ENCODE measurements around the gene SUN1. TPM values are rescaled to one million over a fixed set of nuclear protein-coding genes. Genes with fewer than 3 reads are reported as not detected.

Gene SUN1
- total and polyA plus RNA-seq, 4 donors: 24.8 to 162 (median 40.1) TPM

GRCh38 chr7:834277-834676, 2.0 kb downstream of the SUN1 start:
- no peak overlapping the region for H3K4me3 ChIP-seq (ENCODE audit: low read depth in 1 of 3, low read length in 3 of 3)
- H3K36me3 ChIP-seq (ENCODE audit: control insufficient read depth in 4 of 4, insufficient read depth in 3 of 4, low read depth in 1 of 4, low read length in 3 of 4): peaks cover 4 to 14% (median 7%) of the 10 kb centered on the region in 4 donors
- no peak overlapping the region for H3K27ac ChIP-seq (ENCODE audit: low read depth in 1 of 2, low read length in 2 of 2)
- no peaks in the 10 kb centered on the region for H3K9me3 ChIP-seq (ENCODE audit: control insufficient read depth in 4 of 4, low read length in 3 of 4)
- TF ChIP-seq, protein P1, sequence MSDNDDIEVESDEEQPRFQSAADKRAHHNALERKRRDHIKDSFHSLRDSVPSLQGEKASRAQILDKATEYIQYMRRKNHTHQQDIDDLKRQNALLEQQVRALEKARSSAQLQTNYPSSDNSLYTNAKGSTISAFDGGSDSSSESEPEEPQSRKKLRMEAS (IDR thresholded peaks at IDR 0.05): no peak
- no peak for TF ChIP-seq YY1 (IDR thresholded peaks at IDR 0.05)
- no peak for TF ChIP-seq JUND (IDR thresholded peaks at IDR 0.05)
- no peak for TF ChIP-seq SP1 (IDR thresholded peaks at IDR 0.05)
- TF ChIP-seq REST (IDR thresholded peaks at IDR 0.05): no peak
- TF ChIP-seq, protein P2, sequence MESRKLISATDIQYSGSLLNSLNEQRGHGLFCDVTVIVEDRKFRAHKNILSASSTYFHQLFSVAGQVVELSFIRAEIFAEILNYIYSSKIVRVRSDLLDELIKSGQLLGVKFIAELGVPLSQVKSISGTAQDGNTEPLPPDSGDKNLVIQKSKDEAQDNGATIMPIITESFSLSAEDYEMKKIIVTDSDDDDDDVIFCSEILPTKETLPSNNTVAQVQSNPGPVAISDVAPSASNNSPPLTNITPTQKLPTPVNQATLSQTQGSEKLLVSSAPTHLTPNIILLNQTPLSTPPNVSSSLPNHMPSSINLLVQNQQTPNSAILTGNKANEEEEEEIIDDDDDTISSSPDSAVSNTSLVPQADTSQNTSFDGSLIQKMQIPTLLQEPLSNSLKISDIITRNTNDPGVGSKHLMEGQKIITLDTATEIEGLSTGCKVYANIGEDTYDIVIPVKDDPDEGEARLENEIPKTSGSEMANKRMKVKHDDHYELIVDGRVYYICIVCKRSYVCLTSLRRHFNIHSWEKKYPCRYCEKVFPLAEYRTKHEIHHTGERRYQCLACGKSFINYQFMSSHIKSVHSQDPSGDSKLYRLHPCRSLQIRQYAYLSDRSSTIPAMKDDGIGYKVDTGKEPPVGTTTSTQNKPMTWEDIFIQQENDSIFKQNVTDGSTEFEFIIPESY (IDR thresholded peaks at IDR 0.05): no peak
- no peak for TF ChIP-seq FOXA1 (IDR thresholded peaks at IDR 0.05)
- no peak for TF ChIP-seq GABPA (IDR thresholded peaks at IDR 0.05 in 1 of 2, conservative IDR thresholded peaks at IDR 0.05 in 1 of 2)
- no peak for TF ChIP-seq TAF1 (conservative IDR thresholded peaks at IDR 0.05)
- TF ChIP-seq ATF3 (IDR thresholded peaks at IDR 0.05): no peak
- no peak for TF ChIP-seq HNF4A (conservative IDR thresholded peaks at IDR 0.05)
- TF ChIP-seq EGR1 (IDR thresholded peaks at IDR 0.05; ENCODE audit: low read depth in 2 of 2): no peak
- peaks cover 0 to 12% (median 0%) of the 10 kb centered on the region in 4 donors for H3K4me1 ChIP-seq (ENCODE audit: control insufficient read depth in 4 of 4, insufficient read depth in 4 of 4, low read length in 3 of 4)
- 96% methylated on average over 12 of the region's 12 CpGs for WGBS
- no peak for DNase-seq (ENCODE audit: low spot score)
- H3K27me3 ChIP-seq (ENCODE audit: control insufficient read depth in 4 of 4, insufficient read depth in 4 of 4, low read length in 3 of 4): no peaks in the 10 kb centered on the region
- no peak overlapping the region for H3K9ac ChIP-seq (ENCODE audit: low read depth in 1 of 2, low read length in 2 of 2)

DNA sequence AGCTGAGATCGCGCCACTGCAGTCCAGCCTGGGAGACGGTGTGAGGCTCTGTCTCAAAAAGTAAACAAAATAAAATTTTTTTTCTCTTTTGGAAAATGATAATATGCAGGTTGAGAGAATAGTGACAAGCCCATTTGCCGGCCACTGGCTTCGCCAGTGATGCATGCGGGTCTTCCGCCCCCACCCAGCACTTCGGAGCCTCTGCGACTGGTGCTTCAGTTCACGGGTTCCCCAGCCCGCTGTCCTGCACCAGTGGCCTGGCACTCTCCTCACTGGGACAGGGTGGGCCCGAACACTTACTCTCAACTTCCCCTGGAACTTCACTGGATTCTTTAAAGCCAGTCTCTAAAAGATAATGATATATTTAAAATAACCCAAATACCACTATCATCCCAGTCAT, 2.7 kb downstream of the SUN1 start:
- DNase-seq (ENCODE audit: low spot score): no peak
- no peak overlapping the region for H3K27ac ChIP-seq (ENCODE audit: low read depth in 1 of 2, low read length in 2 of 2)
- H3K9ac ChIP-seq (ENCODE audit: low read depth in 1 of 2, low read length in 2 of 2): no peak overlapping the region
- H3K36me3 ChIP-seq (ENCODE audit: control insufficient read depth in 4 of 4, insufficient read depth in 3 of 4, low read depth in 1 of 4, low read length in 3 of 4): peaks cover 4 to 14% (median 9%) of the 10 kb centered on the region in 4 donors
- 97% methylated on average over 12 of the region's 12 CpGs for WGBS
- H3K4me1 ChIP-seq (ENCODE audit: control insufficient read depth in 4 of 4, insufficient read depth in 4 of 4, low read length in 3 of 4): peaks cover 0 to 12% (median 0%) of the 10 kb centered on the region in 4 donors
- H3K4me3 ChIP-seq (ENCODE audit: low read depth in 1 of 3, low read length in 3 of 3): no peak overlapping the region
- TF ChIP-seq RAD21 (IDR thresholded peaks at IDR 0.05): no peak
- H3K27me3 ChIP-seq (ENCODE audit: control insufficient read depth in 4 of 4, insufficient read depth in 4 of 4, low read length in 3 of 4): no peaks in the 10 kb centered on the region
- no peaks in the 10 kb centered on the region for H3K9me3 ChIP-seq (ENCODE audit: control insufficient read depth in 4 of 4, low read length in 3 of 4)
